ENCODE data around the gene LRRC10B. TPM values are rescaled to one million over a fixed set of nuclear protein-coding genes. Genes with fewer than 3 reads are reported as not detected.

The LRRC10B gene
- total RNA-seq, 1 donor from 2014 or later = not detected

GRCh38 chr11:61510166-61510919, 1.8 kb downstream of the LRRC10B start:
- no peak overlapping the region for H3K4me3 ChIP-seq (ENCODE audit: low read depth, low read length)
- no peak for TF ChIP-seq CTCF (conservative IDR thresholded peaks at IDR 0.05; ENCODE audit: low read depth, low read length)
- DNase-seq (ENCODE audit: low read depth) = no peak

- H3K4me3 ChIP-seq (ENCODE audit: low read depth, low read length) = no peak overlapping the region
- DNase-seq (ENCODE audit: low read depth) = no peak
- no peak for TF ChIP-seq CTCF (conservative IDR thresholded peaks at IDR 0.05; ENCODE audit: low read depth, low read length)
These were observed 2.4 kb downstream of the LRRC10B start for GRCh38 chr11:61510974-61511373.

- H3K4me3 ChIP-seq (ENCODE audit: low read depth, low read length) = no peak overlapping the region
- no peak for TF ChIP-seq CTCF (conservative IDR thresholded peaks at IDR 0.05; ENCODE audit: low read depth, low read length)
- no peak for DNase-seq (ENCODE audit: low read depth)
These were observed 2.8 kb downstream of the LRRC10B start for GRCh38 chr11:61511383-61511782.

GRCh38 chr11:61512435-61512834, 3.9 kb downstream of the LRRC10B start:
- no peak for TF ChIP-seq CTCF (conservative IDR thresholded peaks at IDR 0.05; ENCODE audit: low read depth, low read length)
- H3K4me3 ChIP-seq (ENCODE audit: low read depth, low read length) = no peak overlapping the region
- DNase-seq (ENCODE audit: low read depth) = no peak

- DNase-seq (ENCODE audit: low read depth) = no peak
- H3K4me3 ChIP-seq (ENCODE audit: low read depth, low read length) = no peak overlapping the region
- TF ChIP-seq CTCF (conservative IDR thresholded peaks at IDR 0.05; ENCODE audit: low read depth, low read length) = no peak
These were observed 4.7 kb downstream of the LRRC10B start for GRCh38 chr11:61513143-61513765.

GRCh38 chr11:61514050-61514917, 5.7 kb downstream of the LRRC10B start:
- no peak for DNase-seq (ENCODE audit: low read depth)
- no peak for TF ChIP-seq CTCF (conservative IDR thresholded peaks at IDR 0.05; ENCODE audit: low read depth, low read length)
- no peak overlapping the region for H3K4me3 ChIP-seq (ENCODE audit: low read depth, low read length)
